HCT116 (cell line): ENCODE measurements around the gene CYB561D1.
"Not testable (repeated sequence)": the region's sequence is repeated elsewhere in the genome, so short reads cannot be mapped to it uniquely, and the experiment has no call there.

Experiments used
- ATF3 ChIP-seq: IDR thresholded peaks from 2 replicates; pipeline ENCODE4 v1.6.1; 2012
- CTCF ChIP-seq, 3 experiments: fragments of 200-600 bp in 1 of 3; sonication (generic) in 1 of 3; IDR thresholded peaks in 2 of 3; conservative IDR thresholded peaks in 1 of 3; 2 replicates each; pipeline ENCODE4 v1.5.1; 2012 to 2017; ENCODE audit warnings: low read depth in 2 of 3, low read length in 2 of 3, antibody characterized with exemption in 1 of 3, borderline replicate concordance in 1 of 3, control low read depth in 1 of 3, mild to moderate bottlenecking in 1 of 3, mixed read lengths in 1 of 3, mixed run types in 1 of 3, moderate library complexity in 1 of 3; ENCODE audit not compliant: insufficient read depth in 1 of 3
- EZH2 ChIP-seq: fragments of 200-600 bp; sonication (generic); IDR thresholded peaks from 2 replicates; pipeline ENCODE4 v1.6.1; 2017; ENCODE audit warnings: antibody characterized with exemption, mixed run types
- FOSL1 ChIP-seq: IDR thresholded peaks from 2 replicates; pipeline ENCODE4 v1.6.1; 2012; ENCODE audit warnings: low read depth
- JUND ChIP-seq: IDR thresholded peaks from 2 replicates; pipeline ENCODE4 v1.6.1; 2012
- POLR2A ChIP-seq: IDR thresholded peaks from 2 replicates; pipeline ENCODE4 v1.7.0; 2011; ENCODE audit warnings: borderline replicate concordance; ENCODE audit not compliant: insufficient read depth, insufficient read length; ENCODE audit errors: extremely low read depth
- POLR2AphosphoS5 ChIP-seq: IDR thresholded peaks from 2 replicates; pipeline ENCODE4 v1.6.1; 2011; ENCODE audit warnings: mild to moderate bottlenecking, low read depth, low read length, moderate library complexity
- SIN3A ChIP-seq: IDR thresholded peaks from 2 replicates; pipeline ENCODE4 v1.6.1; 2012; ENCODE audit warnings: low read depth
- YY1 ChIP-seq: IDR thresholded peaks from 2 replicates; pipeline ENCODE4 v1.6.1; 2011; ENCODE audit warnings: low read length, low read depth, moderate library complexity, mild to moderate bottlenecking; ENCODE audit not compliant: insufficient replicate concordance; ENCODE audit errors: extremely low read depth
- ZFX ChIP-seq: fragments of 450-650 bp; IDR thresholded peaks from 2 replicates; pipeline ENCODE4 v1.6.1; 2017
- ZNF274 ChIP-seq: fragments of 200-500 bp; sonication (Bioruptor generic); IDR thresholded peaks from 2 replicates; pipeline ENCODE4 v1.6.1; 2014; ENCODE audit warnings: mild to moderate bottlenecking, low read depth, low read length, inconsistent platforms

- not testable (repeated sequence) for TF ChIP-seq FOSL1; CTCF (IDR thresholded peaks at IDR 0.05 in 2 of 3, conservative IDR thresholded peaks at IDR 0.05 in 1 of 3; ENCODE audit: borderline replicate concordance in 1 of 3, insufficient read depth in 1 of 3, low read depth in 2 of 3, low read length in 2 of 3); EZH2; POLR2A; ZFX; SIN3A; ZNF274; YY1; JUND; POLR2AphosphoS5; ATF3
Measured at GRCh38 chr1:109445949-109446695, 47.8 kb upstream of the CYB561D1 start.
